Stimulated activated CD4-positive, alpha-beta T cell treated with anti-CD3 and anti-CD28 coated beads, Interleukin-12 subunit alpha, Interleukin-12 subunit beta, amount 100 ng/mL, for 4 hours (primary cell): ENCODE data around the gene CYP2S1.

Experiments used
- DNase-seq: peaks from one replicate; pipeline ENCODE4 v3.0.0-alpha.2; 2020

CYP2S1 gene

GRCh38 chr19:41195675-41196497 is 2.9 kb downstream of the CYP2S1 start:
- no peak for DNase-seq

- no peak for DNase-seq
These were observed 5.5 kb downstream of the CYP2S1 start for GRCh38 chr19:41198559-41198958.

- no peak for DNase-seq
These were observed 10.4 kb downstream of the CYP2S1 start for GRCh38 chr19:41203371-41203770.

GRCh38 chr19:41204338-41204737 is 11.3 kb downstream of the CYP2S1 start:
- DNase-seq, result peak; percentile 74

- no peak for DNase-seq
These were observed 13.0 kb downstream of the CYP2S1 start for GRCh38 chr19:41205995-41206394.

GRCh38 chr19:41206456-41206855 is 13.4 kb downstream of the CYP2S1 start:
- DNase-seq, result no peak

GRCh38 chr19:41206926-41207750 is 14.1 kb downstream of the CYP2S1 start:
- DNase-seq, result no peak

GRCh38 chr19:41214161-41214560 is 21.1 kb downstream of the CYP2S1 start:
- no peak for DNase-seq

GRCh38 chr19:41217741-41218140 is 24.7 kb downstream of the CYP2S1 start:
- DNase-seq, result no peak

- no peak for DNase-seq
These were observed 25.2 kb downstream of the CYP2S1 start for GRCh38 chr19:41218249-41218614.

- no peak for DNase-seq
These were observed 25.8 kb downstream of the CYP2S1 start, which contains the start of gene AXL for GRCh38 chr19:41218615-41219507. TSS of gene AXL (plus strand) at chr19:41219223. CDS start at chr19:41219393, 170 bp downstream.

- no peak for DNase-seq
These were observed 27.0 kb downstream of the CYP2S1 start for GRCh38 chr19:41219924-41220567.

- no peak for DNase-seq
These were observed 27.8 kb downstream of the CYP2S1 start for GRCh38 chr19:41220811-41221210.

- no peak for DNase-seq
These were observed 28.6 kb downstream of the CYP2S1 start for GRCh38 chr19:41221514-41222205.

- no peak for DNase-seq
These were observed 29.2 kb downstream of the CYP2S1 start for GRCh38 chr19:41222240-41222639.

GRCh38 chr19:41223431-41224234 is 30.6 kb downstream of the CYP2S1 start:
- no peak for DNase-seq

GRCh38 chr19:41224632-41225031 is 31.6 kb downstream of the CYP2S1 start:
- no peak for DNase-seq

GRCh38 chr19:41225238-41226052 is 32.4 kb downstream of the CYP2S1 start:
- peak; percentile 23 for DNase-seq

GRCh38 chr19:41226053-41226873 is 33.2 kb downstream of the CYP2S1 start:
- DNase-seq, result peak; percentile 29
